ENCODE data around the gene ALB. TPM values are rescaled to one million over a fixed set of nuclear protein-coding genes. Genes with fewer than 3 reads are reported as not detected.

Gene ALB
- total RNA-seq, 1 experiment from 2014 or later: 23.4 TPM

- TF ChIP-seq ERG (CRISPR knock-in tag; IDR thresholded peaks at IDR 0.05): no peak
- no peak for TF ChIP-seq ZNF219 (CRISPR knock-in tag; IDR thresholded peaks at IDR 0.05; ENCODE audit: borderline replicate concordance)
- TF ChIP-seq FOXK1 (CRISPR knock-in tag; IDR thresholded peaks at IDR 0.05): no peak
- TF ChIP-seq ZNF232 (CRISPR knock-in tag; IDR thresholded peaks at IDR 0.05): no peak
- TF ChIP-seq SP1 (CRISPR knock-in tag; conservative IDR thresholded peaks at IDR 0.05): no peak
Observed at GRCh38 chr4:73396993-73397972, 6.8 kb upstream of the ALB start (continued).

GRCh38 chr4:73401412-73401811 is 2.7 kb upstream of the ALB start:
- Mint-ChIP-seq H3K9me3 (no peaks in the 10 kb centered on the region), H3K27ac (no peak overlapping the region)

More at GRCh38 chr4:73401412-73401811, 2.7 kb upstream of the ALB start:
- ATAC-seq: no peak
- peaks cover 6% of the 10 kb centered on the region for H3K4me1 Mint-ChIP-seq
- H3K27me3 Mint-ChIP-seq (ENCODE audit: low read depth): no peaks in the 10 kb centered on the region
- no peaks in the 10 kb centered on the region for H3K36me3 Mint-ChIP-seq
- no peak for DNase-seq (ENCODE audit: low spot score)
- TF ChIP-seq NR1H2 (CRISPR knock-in tag; IDR thresholded peaks at IDR 0.05) (no peak), ZNF671 (CRISPR knock-in tag; IDR thresholded peaks at IDR 0.05) (no peak), CREM (CRISPR knock-in tag; IDR thresholded peaks at IDR 0.05) (no peak), HMGXB4 (CRISPR knock-in tag; IDR thresholded peaks at IDR 0.05) (no peak), ZNF416 (CRISPR knock-in tag; IDR thresholded peaks at IDR 0.05) (no peak), GTF2I (CRISPR knock-in tag; conservative IDR thresholded peaks at IDR 0.05) (no peak), RELA (CRISPR knock-in tag; IDR thresholded peaks at IDR 0.05; ENCODE audit: borderline replicate concordance) (no peak), PRRX2 (CRISPR knock-in tag; IDR thresholded peaks at IDR 0.05) (no peak), ATF3 (CRISPR knock-in tag; conservative IDR thresholded peaks at IDR 0.05) (no peak), TEAD4 (CRISPR knock-in tag; IDR thresholded peaks at IDR 0.05) (no peak), TCF7 (CRISPR knock-in tag; IDR thresholded peaks at IDR 0.05; ENCODE audit: low read depth) (no peak), ZNF281 (CRISPR knock-in tag; IDR thresholded peaks at IDR 0.05) (no peak), ZMAT4 (CRISPR knock-in tag; IDR thresholded peaks at IDR 0.05) (no peak), JAZF1 (CRISPR knock-in tag; IDR thresholded peaks at IDR 0.05) (no peak), PRDM15 (CRISPR knock-in tag; IDR thresholded peaks at IDR 0.05) (no peak), ZNF138 (CRISPR knock-in tag; conservative IDR thresholded peaks at IDR 0.05) (no peak), ZSCAN18 (CRISPR knock-in tag; IDR thresholded peaks at IDR 0.05) (no peak), CBFB (CRISPR knock-in tag; IDR thresholded peaks at IDR 0.05; ENCODE audit: low read depth) (no peak), ZNF232 (CRISPR knock-in tag; IDR thresholded peaks at IDR 0.05) (no peak)
- CTCF ChIA-PET: interaction anchor here (0.7 kb wide), 1 partner anchor 30 kb away, joined by 3 read pairs; no protein-coding TSS in a partner anchor
- H3K4me3 Mint-ChIP-seq: no peak overlapping the region
- POLR2A ChIA-PET: no interaction called here
